ENCODE results near the gene TADA2A.

TADA2A gene

DNA sequence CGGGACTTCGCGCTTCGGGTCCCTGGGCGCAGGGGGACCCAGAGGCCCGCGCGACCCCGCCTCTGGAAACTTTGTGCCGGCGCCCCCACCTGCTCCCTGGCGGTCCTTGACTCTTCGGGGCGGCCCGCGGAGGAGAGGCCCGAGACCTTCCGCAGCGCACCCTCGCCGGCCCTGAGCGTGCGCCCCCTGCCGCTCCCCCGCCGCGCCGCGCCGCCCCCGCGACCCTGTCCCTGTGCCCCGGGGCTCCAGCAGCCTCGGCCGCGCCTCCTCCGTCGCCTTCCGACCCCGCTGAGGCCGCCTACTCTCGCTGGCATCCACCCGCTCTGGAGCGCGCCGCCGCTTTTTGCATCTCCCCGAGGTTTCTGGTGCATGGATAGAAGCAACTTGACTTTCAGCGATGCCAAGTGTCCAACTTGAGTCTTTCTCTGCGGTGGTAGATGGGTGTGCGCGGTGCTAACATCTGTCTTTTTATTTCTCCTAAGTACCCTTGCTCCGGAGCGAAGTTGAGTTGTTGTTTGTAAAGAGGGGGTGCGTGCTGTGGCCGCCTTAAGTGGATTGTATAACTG is 83.4 kb downstream of the TADA2A start (continued):
- TF ChIP-seq ZFP3 (tag by site-specific recombination; IDR thresholded peaks at IDR 0.05; ENCODE audit: low read depth): no peak
- no peak for TF ChIP-seq ZNF311 (tag by site-specific recombination; IDR thresholded peaks at IDR 0.05; ENCODE audit: borderline replicate concordance)
- TF ChIP-seq ZNF555 (tag by site-specific recombination; conservative IDR thresholded peaks at IDR 0.05): no peak
- TF ChIP-seq GLIS1 (tag by site-specific recombination; IDR thresholded peaks at IDR 0.05): peak; percentile 39; the same call in 1 of the 2 replicates
- TF ChIP-seq KLF16 (tag by site-specific recombination; IDR thresholded peaks at IDR 0.05): no peak
- no peak for TF ChIP-seq KLF8 (tag by site-specific recombination; IDR thresholded peaks at IDR 0.05)
- TF ChIP-seq ZNF248 (tag by site-specific recombination; IDR thresholded peaks at IDR 0.05): no peak
- peak; percentile 72 for TF ChIP-seq HIC1 (tag by site-specific recombination; IDR thresholded peaks at IDR 0.05)
- TF ChIP-seq EGR2 (tag by site-specific recombination; IDR thresholded peaks at IDR 0.05; ENCODE audit: low read depth): peak; percentile 74
- TF ChIP-seq, protein P1, sequence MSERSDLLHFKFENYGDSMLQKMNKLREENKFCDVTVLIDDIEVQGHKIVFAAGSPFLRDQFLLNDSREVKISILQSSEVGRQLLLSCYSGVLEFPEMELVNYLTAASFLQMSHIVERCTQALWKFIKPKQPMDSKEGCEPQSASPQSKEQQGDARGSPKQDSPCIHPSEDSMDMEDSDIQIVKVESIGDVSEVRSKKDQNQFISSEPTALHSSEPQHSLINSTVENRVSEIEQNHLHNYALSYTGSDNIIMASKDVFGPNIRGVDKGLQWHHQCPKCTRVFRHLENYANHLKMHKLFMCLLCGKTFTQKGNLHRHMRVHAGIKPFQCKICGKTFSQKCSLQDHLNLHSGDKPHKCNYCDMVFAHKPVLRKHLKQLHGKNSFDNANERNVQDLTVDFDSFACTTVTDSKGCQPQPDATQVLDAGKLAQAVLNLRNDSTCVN (tag by site-specific recombination; optimal IDR thresholded peaks at IDR 0.05): peak; percentile 55
- TF ChIP-seq MZF1 (tag by site-specific recombination; IDR thresholded peaks at IDR 0.05; ENCODE audit: borderline replicate concordance): no peak
- TF ChIP-seq FEZF1 (tag by site-specific recombination; IDR thresholded peaks at IDR 0.05): no peak
- no peak for TF ChIP-seq ZNF610 (tag by site-specific recombination; IDR thresholded peaks at IDR 0.05; ENCODE audit: borderline replicate concordance)
- TF ChIP-seq ZNF600 (tag by site-specific recombination; IDR thresholded peaks at IDR 0.05): peak; percentile 73
- TF ChIP-seq, protein P2, sequence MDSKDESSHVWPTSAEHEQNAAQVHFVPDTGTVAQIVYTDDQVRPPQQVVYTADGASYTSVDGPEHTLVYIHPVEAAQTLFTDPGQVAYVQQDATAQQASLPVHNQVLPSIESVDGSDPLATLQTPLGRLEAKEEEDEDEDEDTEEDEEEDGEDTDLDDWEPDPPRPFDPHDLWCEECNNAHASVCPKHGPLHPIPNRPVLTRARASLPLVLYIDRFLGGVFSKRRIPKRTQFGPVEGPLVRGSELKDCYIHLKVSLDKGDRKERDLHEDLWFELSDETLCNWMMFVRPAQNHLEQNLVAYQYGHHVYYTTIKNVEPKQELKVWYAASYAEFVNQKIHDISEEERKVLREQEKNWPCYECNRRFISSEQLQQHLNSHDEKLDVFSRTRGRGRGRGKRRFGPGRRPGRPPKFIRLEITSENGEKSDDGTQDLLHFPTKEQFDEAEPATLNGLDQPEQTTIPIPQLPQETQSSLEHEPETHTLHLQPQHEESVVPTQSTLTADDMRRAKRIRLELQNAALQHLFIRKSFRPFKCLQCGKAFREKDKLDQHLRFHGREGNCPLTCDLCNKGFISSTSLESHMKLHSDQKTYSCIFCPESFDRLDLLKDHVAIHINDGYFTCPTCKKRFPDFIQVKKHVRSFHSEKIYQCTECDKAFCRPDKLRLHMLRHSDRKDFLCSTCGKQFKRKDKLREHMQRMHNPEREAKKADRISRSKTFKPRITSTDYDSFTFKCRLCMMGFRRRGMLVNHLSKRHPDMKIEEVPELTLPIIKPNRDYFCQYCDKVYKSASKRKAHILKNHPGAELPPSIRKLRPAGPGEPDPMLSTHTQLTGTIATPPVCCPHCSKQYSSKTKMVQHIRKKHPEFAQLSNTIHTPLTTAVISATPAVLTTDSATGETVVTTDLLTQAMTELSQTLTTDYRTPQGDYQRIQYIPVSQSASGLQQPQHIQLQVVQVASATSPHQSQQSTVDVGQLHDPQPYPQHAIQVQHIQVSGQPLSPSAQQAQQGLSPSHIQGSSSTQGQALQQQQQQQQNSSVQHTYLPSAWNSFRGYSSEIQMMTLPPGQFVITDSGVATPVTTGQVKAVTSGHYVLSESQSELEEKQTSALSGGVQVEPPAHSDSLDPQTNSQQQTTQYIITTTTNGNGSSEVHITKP (tag by site-specific recombination; IDR thresholded peaks at IDR 0.05): peak; percentile 59
- TF ChIP-seq BCL11B (tag by site-specific recombination; IDR thresholded peaks at IDR 0.05; ENCODE audit: low read depth): no peak
- TF ChIP-seq SETDB1 (IDR thresholded peaks at IDR 0.05; ENCODE audit: insufficient read length, low read length): no peak

DNA sequence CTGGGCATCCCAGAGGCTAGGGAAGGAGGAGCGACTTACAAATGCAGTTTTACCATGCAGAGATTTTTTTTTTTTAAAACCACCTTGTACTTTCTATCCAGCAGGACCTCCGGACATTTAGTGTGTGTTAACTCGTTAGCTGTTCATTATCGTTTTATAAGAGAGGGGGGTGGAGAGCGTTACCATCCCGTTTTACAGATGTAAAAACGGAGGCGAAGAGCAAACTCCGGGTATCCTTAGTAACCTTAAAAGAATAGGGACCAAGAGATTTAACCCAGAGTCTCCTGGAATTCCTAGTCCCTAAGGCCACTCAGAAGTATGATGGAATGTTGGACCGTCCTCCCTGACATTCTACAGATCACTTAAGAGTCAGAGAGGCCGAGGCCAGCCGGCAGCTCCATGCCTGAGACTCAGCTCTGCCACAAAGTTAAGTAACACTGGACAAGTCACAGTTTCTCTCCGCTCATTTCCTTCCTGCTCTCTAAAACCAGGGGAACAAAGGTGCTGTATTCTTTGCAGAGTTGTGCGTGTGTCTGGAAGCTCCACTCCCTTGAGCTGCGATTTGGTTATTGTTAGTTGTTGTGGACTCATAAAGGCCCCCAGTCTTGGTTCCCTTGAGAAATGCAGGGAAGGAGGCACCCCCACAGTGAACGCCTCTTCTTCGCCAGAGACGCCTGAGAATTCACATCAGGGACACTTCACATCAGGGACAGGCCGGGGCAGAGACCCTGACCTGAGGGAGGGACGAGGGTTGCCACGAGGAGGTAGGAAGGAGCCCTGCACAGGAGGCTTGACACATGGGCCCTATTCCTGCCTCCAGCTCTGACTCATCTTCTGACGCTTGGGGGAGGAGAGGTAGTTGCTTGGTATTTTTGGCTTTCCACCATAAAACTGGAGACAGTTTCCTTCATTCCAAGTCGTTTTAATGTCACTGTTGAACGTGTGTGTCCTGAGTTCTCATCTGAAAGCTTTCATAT is 84.2 kb downstream of the TADA2A start:
- peak overlapping the region; percentile 74 for H3K4me3 ChIP-seq (ENCODE audit: low read depth, low read length)
- ChIA-PET CTCF (interaction anchor here (0.7 to 1.4 kb wide), 4 partner anchors 9 to 36 kb away, joined by 3 to 4 read pairs (median 4); no protein-coding TSS in a partner anchor), POLR2A (interaction anchor here (0.7 to 2.0 kb wide), 7 partner anchors 8 to 118 kb away, joined by 3 to 10 read pairs (median 5); partner anchors contain the start of genes ACACA, SYNRG and TADA2A)
- peak overlapping the region; percentile 65 for H3K27ac ChIP-seq (ENCODE audit: extremely low read depth, low read depth, low read length)
- H3K9me3 ChIP-seq (ENCODE audit: control insufficient read depth, insufficient read depth, low read depth, low read length): no peaks in the 10 kb centered on the region
- no peaks in the 10 kb centered on the region for H3K36me3 ChIP-seq (ENCODE audit: control insufficient read depth in 2 of 2, insufficient read depth in 1 of 2, low read length in 2 of 2)
- peaks cover 22% of the 10 kb centered on the region for H3K4me1 ChIP-seq (ENCODE audit: control insufficient read depth, insufficient read depth, low read length)
- TF ChIP-seq ZIC2 (tag by site-specific recombination; IDR thresholded peaks at IDR 0.05): peak; percentile 38; the same call in 1 of the 2 replicates
- peak; percentile 52; the same call in 1 of the 2 replicates for TF ChIP-seq SP7 (tag by site-specific recombination; IDR thresholded peaks at IDR 0.05)
- peak; percentile 30; the same call in 1 of the 2 replicates for TF ChIP-seq ZNF391 (tag by site-specific recombination; IDR thresholded peaks at IDR 0.05; ENCODE audit: borderline replicate concordance, low read depth)
- TF ChIP-seq HOXD13 (CRISPR knock-in tag; IDR thresholded peaks at IDR 0.05; ENCODE audit: borderline replicate concordance): 0 out of 2 replicates have a peak, but pooled peaks have one; percentile 31
- no peak for TF ChIP-seq ZNF791 (tag by site-specific recombination; IDR thresholded peaks at IDR 0.05)
- TF ChIP-seq INSM2 (tag by site-specific recombination; IDR thresholded peaks at IDR 0.05): peak; percentile 72; the same call in 1 of the 2 replicates
- peak; percentile 49 for TF ChIP-seq SP3 (tag by site-specific recombination; IDR thresholded peaks at IDR 0.05)
- TF ChIP-seq GLIS1 (tag by site-specific recombination; IDR thresholded peaks at IDR 0.05): peak; percentile 66
- TF ChIP-seq ZBTB17 (tag by site-specific recombination; IDR thresholded peaks at IDR 0.05): peak; percentile 77
- peak; percentile 72 for TF ChIP-seq ZBTB20 (tag by site-specific recombination; IDR thresholded peaks at IDR 0.05)
- peak; percentile 79 for TF ChIP-seq ZNF335 (tag by site-specific recombination; conservative IDR thresholded peaks at IDR 0.05)

Measured in HEK293 (cell line).